HTERT RPE-1 (cell line): ENCODE measurements around the gene P2RY2.

Experiments used
- in situ Hi-C: fragments of 300-500 bp; cut with MboI; formaldehyde crosslinking; loops from 4 replicates; pipeline ENCODE4 v1.14.3; 2020; ENCODE audit warnings: low sequenced_read_pairs

Gene P2RY2

DNA sequence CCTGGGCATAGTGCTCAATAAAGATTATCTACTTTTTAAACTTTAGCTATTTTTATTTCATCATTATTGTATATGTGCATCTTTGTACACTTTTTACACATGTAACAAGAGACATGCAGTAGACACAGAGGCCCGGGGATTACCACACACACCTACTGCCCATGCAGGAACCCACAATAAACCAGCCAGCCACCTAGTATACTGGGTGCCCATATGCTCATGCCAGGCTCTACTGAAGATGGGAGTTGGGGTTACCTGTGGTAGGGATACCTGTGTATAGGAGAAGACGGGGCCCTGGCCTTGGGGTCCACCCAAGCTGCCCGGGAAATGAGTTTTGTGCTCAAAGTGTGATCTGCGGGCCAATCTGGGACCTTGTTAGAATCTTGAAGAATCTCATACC, 31.2 kb upstream of the P2RY2 start:
- in situ Hi-C loops, result loop anchor here (25.0 kb wide), 1 partner anchor 350 kb away; no protein-coding TSS in a partner anchor

DNA sequence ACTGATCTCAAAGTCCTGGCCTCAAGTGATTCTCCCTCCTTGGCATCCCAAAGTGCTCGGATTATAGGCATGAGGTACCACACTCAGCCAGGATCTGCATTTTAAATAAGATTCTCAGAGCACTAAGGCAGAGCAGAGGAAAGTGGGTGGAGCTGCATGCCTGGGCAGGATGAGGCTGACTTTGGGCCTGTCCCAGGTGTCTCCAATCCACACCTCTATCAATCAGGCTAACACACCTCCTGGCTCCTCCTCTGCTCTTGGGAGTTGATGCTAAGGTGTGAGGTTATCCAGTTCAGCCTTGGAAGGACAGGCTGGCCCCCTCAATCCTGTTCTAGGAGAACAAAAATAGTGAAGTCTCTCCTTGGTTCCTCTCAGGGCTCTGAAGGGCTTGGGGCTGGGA, 30.2 kb upstream of the P2RY2 start:
- in situ Hi-C loops, result loop anchor here (25.0 kb wide), 1 partner anchor 351 kb away; no protein-coding TSS in a partner anchor

DNA sequence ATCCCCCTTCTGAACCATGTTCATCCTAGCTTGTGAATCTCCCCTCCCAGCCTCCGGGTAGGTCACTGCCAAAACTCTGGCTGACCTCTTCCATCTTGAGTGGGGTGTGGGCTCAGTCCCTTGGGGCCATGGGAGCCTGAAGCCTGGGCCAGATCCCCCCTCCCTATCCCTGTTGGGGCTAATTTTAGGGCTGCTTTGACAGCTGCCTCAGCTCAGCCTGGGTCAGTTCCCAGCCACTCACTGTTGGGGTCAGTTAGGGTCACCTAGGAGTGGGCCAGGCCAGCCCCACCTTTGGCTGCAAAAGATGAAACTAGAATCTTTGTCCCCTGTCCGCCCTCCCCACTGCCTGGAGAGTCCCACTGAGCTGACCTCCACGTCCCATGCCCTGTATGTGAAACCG, 29.8 kb upstream of the P2RY2 start:
- in situ Hi-C loops, result loop anchor here (25.0 kb wide), 1 partner anchor 351 kb away; no protein-coding TSS in a partner anchor

DNA sequence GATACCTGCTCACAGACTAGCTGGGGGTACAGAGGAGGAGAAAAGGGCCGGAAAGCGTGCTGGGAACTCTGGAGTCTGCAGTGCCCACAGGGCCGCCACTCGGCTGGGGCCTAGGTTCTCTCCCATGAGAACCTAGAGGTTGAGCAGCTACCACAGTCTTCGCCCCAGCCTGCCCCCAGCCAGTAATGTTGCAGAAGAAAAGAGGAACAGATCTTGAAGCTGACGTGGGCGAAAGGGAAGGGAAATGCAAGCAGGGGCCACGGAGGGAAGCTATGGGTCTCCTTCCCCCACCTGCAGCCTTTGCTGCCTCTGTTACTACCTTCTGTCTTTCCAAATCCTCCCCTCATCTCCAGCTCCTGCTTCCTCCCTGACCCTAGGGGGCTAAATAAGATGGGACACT, 28.8 kb upstream of the P2RY2 start:
- in situ Hi-C loops, result loop anchor here (25.0 kb wide), 1 partner anchor 352 kb away; no protein-coding TSS in a partner anchor

DNA sequence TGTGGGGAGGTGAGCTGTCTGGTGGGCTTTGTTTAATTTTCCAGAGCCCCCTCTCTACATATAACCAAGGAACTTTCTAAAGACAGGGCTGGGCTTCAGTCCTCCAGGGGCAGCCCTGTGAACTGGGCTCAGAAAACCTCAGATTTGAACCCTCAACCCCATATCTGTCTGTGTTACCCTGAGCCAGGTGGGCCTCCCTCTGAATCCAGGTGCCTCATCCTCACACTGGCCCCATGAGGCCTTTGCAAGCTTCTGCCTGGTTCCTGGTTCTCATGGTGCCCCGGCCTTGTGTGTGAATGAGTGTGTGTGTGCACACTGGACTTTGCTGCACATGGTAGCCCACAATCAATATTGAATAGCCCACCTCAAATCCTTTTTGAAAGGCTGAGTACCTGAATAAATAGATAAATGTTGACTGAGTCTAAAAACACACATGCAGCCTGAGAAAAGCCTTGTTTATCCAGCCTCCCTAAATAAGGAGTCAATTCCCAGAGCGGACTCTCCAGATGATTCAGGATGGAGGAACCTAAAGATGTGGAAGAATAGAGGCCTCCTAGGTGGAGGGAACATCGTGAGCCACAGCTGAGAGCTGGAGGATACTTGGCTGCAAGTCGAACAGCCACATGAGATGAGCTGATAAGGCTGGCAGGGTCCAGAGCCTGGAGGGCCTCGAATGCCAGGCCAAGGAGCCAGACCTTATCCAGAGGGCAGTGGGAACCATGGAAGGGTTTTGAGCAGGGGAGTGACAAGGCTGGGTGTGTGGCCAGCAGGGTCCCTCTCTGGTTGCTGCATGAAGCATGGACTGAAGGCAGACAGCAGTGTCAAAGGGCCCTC, 28.1 kb upstream of the P2RY2 start:
- in situ Hi-C loops, result loop anchor here (25.0 kb wide), 1 partner anchor 353 kb away; no protein-coding TSS in a partner anchor

DNA sequence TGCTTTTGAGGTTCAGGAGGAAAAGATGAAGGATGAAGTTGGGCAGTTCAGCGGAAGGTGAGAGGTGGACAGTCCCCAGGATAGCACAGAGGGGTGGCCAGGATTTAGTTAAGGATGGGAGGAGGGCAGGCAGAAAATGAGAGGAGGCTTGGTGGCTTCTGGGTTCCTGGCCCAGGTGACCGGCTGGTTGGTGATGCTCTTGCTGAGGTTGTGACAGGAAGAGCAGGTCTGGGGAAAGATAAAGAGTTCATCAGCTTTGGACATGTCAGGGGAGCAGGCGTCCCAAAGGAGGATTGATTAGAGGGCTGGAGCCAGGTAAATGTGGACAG, 27.6 kb upstream of the P2RY2 start:
- in situ Hi-C loops, result loop anchor here (25.0 kb wide), 1 partner anchor 353 kb away; no protein-coding TSS in a partner anchor

DNA sequence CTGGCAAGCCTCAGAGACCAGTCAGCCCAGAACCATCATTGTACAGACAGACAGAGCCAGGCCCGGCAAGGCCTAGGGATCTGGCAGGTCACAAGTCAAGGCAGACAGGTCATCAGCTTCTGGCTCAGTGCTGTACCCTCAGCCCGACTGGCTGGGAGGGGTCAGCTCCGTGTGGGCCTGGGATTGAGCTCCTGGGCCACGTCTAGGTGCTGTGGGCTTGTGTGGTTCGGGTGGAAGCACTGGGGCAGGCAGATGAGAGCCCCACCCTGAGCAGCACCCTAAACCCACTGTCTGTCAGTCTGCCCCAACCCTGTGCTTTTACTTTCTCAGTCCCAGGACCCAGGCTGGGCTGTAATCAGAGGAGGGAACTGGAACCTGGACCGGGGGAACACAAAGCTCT, 26.9 kb upstream of the P2RY2 start:
- in situ Hi-C loops, result loop anchor here (25.0 kb wide), 1 partner anchor 354 kb away; no protein-coding TSS in a partner anchor

DNA sequence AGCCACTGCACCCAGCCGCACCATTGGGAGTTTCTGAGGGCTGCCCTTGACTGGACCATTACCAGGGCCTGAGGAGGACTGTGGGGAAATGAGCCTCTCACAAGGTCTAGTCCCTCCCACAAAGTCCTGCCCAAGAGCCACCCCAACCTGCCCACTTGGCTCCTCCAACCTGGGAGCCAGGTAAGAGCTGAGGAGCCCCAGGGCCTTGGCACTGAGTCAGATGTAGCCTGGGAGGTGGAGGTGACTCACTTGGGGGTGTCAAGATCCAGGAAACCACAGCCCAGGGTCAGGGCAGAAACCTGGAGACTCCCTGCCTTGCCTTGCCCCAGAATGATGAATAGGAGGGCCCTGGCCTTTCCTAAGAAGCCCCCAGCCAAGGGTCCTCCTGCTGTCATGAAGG, 25.8 kb upstream of the P2RY2 start:
- in situ Hi-C loops, result loop anchor here (25.0 kb wide), 1 partner anchor 355 kb away; no protein-coding TSS in a partner anchor

DNA sequence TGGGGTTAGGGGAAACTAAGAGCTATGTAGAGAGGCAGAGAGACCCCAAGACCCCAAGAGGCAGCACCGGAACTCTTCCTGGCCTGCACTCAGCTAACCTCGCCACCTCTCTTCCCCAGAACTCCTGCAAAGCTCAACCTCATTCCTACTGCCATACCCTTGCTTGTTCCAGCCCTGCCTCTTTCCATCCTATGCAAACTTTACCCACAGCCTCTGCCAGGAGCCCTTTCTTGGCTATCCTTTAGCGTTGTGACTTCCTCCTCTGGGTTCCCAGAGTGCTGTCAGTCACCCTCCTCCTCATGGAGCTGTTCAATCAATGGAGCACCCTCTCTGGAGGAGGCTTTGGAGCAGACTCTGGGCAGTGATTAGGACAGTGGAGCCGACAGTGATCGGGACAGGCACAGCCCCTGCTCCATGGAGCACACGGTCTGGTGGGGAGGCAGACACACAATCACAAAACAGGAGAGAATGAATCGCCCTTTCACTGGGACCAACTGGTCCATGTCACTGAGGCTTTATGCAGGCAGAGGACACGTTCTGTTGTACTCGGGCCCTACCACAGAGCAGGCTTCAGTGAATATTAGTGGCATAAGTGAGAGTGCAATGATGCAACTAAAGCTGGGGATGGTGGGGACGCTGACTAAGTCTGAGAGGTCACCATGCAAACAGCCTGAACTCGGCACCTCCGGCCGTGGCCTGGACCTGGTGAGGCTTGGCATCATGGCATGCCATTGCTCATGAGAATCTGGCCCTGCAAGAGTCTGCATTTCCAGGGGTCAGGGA, 24.6 kb upstream of the P2RY2 start:
- in situ Hi-C loops, result loop anchor here (25.0 kb wide), 1 partner anchor 356 kb away; no protein-coding TSS in a partner anchor

DNA sequence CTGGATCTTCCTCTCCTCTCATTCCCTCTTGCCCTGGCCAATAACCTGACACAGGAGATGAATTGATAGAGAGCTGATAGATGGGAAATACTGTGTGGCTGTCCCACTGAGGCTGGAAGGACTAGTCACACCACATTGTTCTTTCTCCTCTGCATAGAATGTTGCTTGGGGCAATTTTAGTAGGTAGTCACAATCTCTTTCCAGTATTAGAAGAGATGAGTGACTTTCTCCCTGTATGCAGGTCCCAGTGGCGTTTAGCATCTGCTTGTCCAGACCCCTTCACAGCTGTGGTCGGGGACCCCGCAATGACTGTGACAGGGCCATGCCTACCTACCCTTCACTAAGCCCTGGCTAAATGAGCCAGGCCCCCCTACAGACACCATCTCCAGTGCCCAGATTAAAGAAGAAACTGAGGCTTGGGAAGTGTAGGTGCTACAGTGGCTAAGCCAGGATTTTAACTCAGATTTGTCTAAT, 24.0 kb upstream of the P2RY2 start:
- in situ Hi-C loops, result loop anchor here (25.0 kb wide), 1 partner anchor 357 kb away; no protein-coding TSS in a partner anchor

DNA sequence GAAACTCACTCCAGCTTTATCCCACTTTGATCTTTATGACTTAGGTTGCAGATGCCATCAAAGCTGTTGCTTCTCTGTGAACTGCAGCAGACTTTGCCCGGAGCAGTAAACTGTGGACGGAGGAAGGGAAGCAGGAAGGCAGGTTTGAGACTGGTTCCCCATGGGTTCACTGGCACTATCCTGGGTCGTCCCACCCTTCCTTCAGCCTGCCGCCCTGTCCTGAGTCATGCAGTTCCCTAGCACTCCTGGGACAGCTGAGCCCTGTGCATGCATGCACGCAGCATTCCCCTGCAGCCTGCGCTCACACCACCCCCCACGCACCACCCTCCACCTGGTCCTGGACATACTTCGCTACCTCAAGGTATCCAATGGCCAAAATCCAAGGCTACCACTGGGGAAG, 23.5 kb upstream of the P2RY2 start:
- in situ Hi-C loops, result loop anchor here (25.0 kb wide), 1 partner anchor 357 kb away; no protein-coding TSS in a partner anchor

DNA sequence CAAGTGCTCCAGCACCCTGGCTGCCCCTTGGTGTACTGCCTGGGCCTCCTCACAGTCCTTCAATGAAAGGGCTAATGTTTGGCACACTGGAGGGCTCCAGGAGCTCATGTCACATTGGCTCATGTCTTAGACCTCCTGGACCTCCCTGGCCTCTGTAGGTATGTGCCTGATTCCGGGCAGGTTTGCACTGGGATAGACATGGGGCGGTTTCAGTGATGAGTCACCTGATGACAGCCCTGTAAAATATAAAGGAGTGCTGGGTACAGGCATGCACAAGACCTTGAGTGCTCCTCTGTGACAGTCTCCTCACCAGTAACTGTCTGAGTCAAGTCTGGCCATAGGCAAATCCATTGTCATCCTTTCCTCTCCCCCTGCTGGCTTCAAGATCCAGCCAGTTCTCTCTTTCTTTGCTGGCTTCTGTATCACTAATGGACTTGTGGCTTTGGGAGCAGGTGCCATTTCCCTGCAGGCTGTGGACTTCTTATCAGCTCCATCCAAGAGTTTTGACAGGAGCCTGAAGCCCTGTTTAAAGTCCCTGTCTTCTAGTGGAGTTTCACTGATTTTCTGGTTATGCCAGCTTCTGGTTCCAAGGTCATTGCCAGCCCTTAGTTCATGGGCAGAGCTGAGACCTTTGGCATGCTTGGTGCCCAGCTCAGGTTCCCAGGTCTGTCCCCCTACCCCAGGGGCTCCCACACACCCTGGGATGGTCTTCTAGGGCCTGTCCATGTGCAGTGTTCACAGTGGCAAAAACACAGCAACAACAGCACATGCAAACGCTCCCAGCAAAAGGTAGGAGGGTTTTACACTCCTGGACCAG, 22.7 kb upstream of the P2RY2 start:
- in situ Hi-C loops, result loop anchor here (25.0 kb wide), 1 partner anchor 358 kb away; no protein-coding TSS in a partner anchor

DNA sequence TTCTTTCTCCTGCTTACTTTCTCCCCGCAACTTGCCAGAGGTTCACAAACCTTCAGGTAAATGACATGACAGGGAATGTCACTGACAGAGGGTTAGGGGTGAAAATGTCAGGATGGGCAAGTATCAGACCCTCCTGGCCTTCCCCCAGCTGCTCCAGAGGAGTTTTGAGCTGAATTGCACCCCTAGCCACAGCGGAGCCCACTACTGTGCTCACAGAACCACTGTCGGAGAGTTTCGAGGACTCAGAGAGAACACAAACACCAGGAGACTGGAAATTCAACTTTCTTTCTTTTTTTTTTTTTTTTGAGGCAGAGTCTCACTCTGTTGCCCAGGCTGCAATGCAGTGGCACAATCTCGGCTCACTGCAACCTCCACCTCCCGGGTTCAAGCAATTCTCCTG, 21.5 kb upstream of the P2RY2 start:
- in situ Hi-C loops, result loop anchor here (25.0 kb wide), 1 partner anchor 359 kb away; no protein-coding TSS in a partner anchor

DNA sequence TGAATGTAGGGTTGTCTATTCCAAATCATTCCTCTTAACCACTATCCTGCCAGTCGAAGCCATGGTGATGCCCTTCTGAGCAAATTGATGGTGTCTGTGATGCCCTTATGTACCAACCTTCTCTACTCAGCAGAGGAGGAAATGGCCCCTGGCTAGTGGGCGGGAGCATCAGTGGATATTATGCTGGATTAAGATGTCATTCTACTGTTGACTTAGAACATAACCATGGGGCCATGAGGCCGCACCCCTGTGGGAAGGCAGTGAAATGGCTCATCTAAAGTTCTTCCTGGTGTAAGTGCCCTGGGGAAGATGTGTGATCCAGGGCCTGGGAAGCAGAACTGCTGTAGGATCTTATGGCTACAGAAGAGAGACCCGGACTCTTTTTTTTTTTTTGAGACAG, 20.7 kb upstream of the P2RY2 start:
- in situ Hi-C loops, result loop anchor here (25.0 kb wide), 1 partner anchor 360 kb away; no protein-coding TSS in a partner anchor

DNA sequence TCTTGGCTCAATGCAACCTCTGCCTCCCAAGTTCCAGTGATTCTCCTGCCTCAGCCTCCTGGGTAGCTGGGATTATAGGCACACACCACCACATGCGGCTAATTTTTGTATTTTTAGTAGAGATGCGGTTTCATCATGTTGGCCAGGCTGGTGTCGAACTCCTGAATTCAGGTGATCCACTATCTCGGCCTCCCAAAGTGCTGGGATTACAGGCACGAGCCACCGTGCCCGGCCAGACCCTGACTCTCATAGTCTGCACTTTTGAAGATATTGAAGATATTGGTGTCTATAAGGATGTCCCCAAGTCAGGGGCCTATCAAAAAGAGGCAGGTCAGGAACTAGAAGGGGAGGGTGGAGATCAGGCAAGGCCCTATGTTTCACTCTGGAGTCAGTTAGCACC, 20.3 kb upstream of the P2RY2 start:
- in situ Hi-C loops, result loop anchor here (25.0 kb wide), 1 partner anchor 360 kb away; no protein-coding TSS in a partner anchor

DNA sequence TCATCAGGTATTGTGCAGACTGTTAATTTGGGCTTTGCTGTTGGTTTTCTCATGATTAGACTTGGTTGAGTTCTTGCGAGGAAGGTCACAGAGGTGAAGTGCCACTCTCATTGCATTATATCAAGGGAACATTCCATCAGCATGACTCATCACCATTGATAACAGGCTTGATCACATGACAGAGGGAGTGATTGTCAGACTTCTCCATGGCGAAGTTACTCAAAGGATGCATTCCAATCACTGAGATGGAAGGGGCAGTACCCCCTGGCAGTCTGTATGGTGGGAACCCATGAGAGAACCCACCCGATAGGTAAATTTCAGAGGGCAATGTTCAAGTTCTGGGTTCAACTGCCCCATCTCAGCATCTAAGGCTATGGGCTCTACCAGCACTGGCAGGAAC, 19.4 kb upstream of the P2RY2 start:
- in situ Hi-C loops, result loop anchor here (25.0 kb wide), 1 partner anchor 361 kb away; no protein-coding TSS in a partner anchor

DNA sequence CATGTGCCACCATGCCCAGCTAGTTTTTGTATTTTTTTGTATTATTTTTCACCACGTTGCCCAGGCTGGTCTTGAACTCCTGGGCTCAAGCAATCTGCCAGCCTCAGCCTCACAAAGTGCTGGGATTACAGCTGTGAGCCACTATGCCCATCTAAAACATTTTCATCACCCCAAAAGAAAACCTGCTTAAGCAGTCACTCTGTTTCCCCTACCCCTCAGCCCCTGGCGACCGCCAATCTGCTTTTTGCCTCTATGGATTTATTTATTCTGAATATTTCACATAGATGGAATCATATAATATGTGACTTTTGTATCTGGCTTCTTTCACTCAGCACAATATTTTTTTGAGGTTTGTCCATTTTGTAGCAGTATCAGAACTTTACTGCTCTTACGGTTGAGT, 18.6 kb upstream of the P2RY2 start:
- in situ Hi-C loops, result loop anchor here (25.0 kb wide), 1 partner anchor 362 kb away; no protein-coding TSS in a partner anchor

DNA sequence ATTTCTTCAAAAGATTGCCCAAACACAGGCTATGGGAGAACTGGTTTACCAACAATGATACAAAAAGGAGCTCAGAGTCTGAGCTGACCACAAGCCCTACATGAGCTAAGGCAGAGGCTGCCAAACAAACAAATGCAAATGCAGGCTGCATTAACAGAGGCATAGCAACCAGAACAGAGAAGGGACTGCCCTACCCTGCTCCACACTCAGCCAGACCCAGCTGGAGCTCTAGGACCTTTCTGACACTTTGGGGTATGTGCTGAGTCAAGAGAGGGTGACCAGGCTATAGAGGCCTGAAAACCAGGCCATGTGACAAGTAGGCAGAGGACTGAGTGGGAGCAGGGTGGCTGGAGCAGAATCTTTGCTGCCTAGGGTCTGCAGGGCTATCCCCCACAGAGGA, 17.8 kb upstream of the P2RY2 start:
- in situ Hi-C loops, result no loop called here

DNA sequence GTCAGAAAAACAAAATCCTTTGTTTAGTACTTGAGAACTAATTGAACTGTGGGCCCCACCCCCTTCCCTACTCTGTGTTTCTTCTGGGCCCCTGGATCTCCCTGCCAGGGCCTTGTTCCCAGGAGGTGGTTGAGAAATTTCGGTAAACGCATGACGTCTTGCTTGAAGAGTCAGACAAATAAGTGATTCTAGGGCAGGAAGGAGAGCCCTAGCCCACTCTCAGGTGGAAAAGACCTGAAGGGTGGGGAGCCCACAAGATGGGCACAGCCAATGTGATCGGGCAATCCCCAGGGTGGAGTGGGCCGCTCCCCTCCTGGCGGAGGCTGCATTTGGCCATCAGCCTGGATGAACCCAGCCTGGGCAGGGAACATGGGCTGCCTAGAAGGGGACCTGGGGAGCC, 16.8 kb upstream of the P2RY2 start:
- in situ Hi-C loops, result no loop called here
